ENCODE measurements around the gene RAB43.

RAB43 gene

GRCh38 chr3:129040039-129040336 is 81.6 kb downstream of the RAB43 start:
- H3K36me3 ChIP-seq (ENCODE audit: control insufficient read depth, insufficient read depth, low read length) = no peaks in the 10 kb centered on the region
- DNase-seq (ENCODE audit: extremely low read depth, insufficient read length) = no peak
- TF ChIP-seq CTCF (IDR thresholded peaks at IDR 0.05; ENCODE audit: insufficient read depth, low read length, poor library complexity, severe bottlenecking) = no peak
- no peaks in the 10 kb centered on the region; the same call in 1 of the 2 replicates for H3K27me3 ChIP-seq (replicated peaks; ENCODE audit: control insufficient read depth, insufficient read depth, low read length)
- H3K4me3 ChIP-seq (replicated peaks; ENCODE audit: low read depth, low read length) = no peak overlapping the region

- Histone ChIP-seq H3K27me3 (replicated peaks; ENCODE audit: control insufficient read depth, insufficient read depth, low read length) (no peaks in the 10 kb centered on the region; the same call in 1 of the 2 replicates), H3K36me3 (ENCODE audit: control insufficient read depth, insufficient read depth, low read length) (no peaks in the 10 kb centered on the region), H3K4me3 (replicated peaks; ENCODE audit: low read depth, low read length) (no peak overlapping the region)
- TF ChIP-seq CTCF (IDR thresholded peaks at IDR 0.05; ENCODE audit: insufficient read depth, low read length, poor library complexity, severe bottlenecking) = no peak
- no peak for DNase-seq (ENCODE audit: extremely low read depth, insufficient read length)
Measured at GRCh38 chr3:129039271-129040038, 82.1 kb downstream of the RAB43 start.

GRCh38 chr3:129038121-129038855 is 83.3 kb downstream of the RAB43 start:
- Histone ChIP-seq H3K36me3 (ENCODE audit: control insufficient read depth, insufficient read depth, low read length) (no peaks in the 10 kb centered on the region), H3K4me3 (replicated peaks; ENCODE audit: low read depth, low read length) (no peak overlapping the region), H3K27me3 (replicated peaks; ENCODE audit: control insufficient read depth, insufficient read depth, low read length) (no peaks in the 10 kb centered on the region; the same call in 1 of the 2 replicates)
- no peak for DNase-seq (ENCODE audit: extremely low read depth, insufficient read length)
- no peak for TF ChIP-seq CTCF (IDR thresholded peaks at IDR 0.05; ENCODE audit: insufficient read depth, low read length, poor library complexity, severe bottlenecking)

All from GM06990 (cell line).